Stimulated activated CD4-positive, alpha-beta T cell treated with anti-CD3 and anti-CD28 coated beads, Interleukin-2, amount 100 ng/mL, for 4 hours (primary cell): ENCODE results near the gene C1QA.
"Not testable (repeated sequence)": the region's sequence is repeated elsewhere in the genome, so short reads cannot be mapped to it uniquely, and the experiment has no call there.

ENCODE experiments used
- DNase-seq: peaks from one replicate; pipeline ENCODE4 v3.0.0-alpha.2; 2020; ENCODE audit warnings: low read depth

The C1QA gene

GRCh38 chr1:22641247-22641646, 4.8 kb downstream of the C1QA start:
- no peak for DNase-seq

- DNase-seq, result peak; percentile 52
Observed at GRCh38 chr1:22641906-22642636, 5.6 kb downstream of the C1QA start.

- no peak for DNase-seq
Observed at GRCh38 chr1:22643381-22643780, 7.0 kb downstream of the C1QA start, which contains the start of gene C1QC. Gene C1QC, plus strand, starts transcription at chr1:22643633. Its CDS starts 391 bp downstream, at chr1:22644024.

- DNase-seq, result no peak
Observed at GRCh38 chr1:22643928-22644327, 7.5 kb downstream of the C1QA start.

GRCh38 chr1:22645931-22646330, 9.5 kb downstream of the C1QA start:
- no peak for DNase-seq

GRCh38 chr1:22646384-22646783, 10.0 kb downstream of the C1QA start:
- no peak for DNase-seq

GRCh38 chr1:22650089-22650693, 13.8 kb downstream of the C1QA start:
- no peak for DNase-seq

GRCh38 chr1:22651941-22652856, 15.8 kb downstream of the C1QA start:
- no peak for DNase-seq

GRCh38 chr1:22652881-22653316, 16.5 kb downstream of the C1QA start, which contains the start of gene C1QB:
Gene C1QB, plus strand, starts transcription at chr1:22653236. Its CDS starts 6,227 bp downstream, at chr1:22659463.
- DNase-seq, result no peak

GRCh38 chr1:22654692-22655091, 18.3 kb downstream of the C1QA start:
- DNase-seq, result no peak

GRCh38 chr1:22658385-22659163, 22.1 kb downstream of the C1QA start:
- no peak for DNase-seq

- DNase-seq, result no peak
Observed at GRCh38 chr1:22660716-22661241, 24.4 kb downstream of the C1QA start.

GRCh38 chr1:22661880-22662279, 25.5 kb downstream of the C1QA start:
- DNase-seq, result no peak

GRCh38 chr1:22662318-22662717, 25.9 kb downstream of the C1QA start:
- no peak for DNase-seq

GRCh38 chr1:22662986-22663408, 26.6 kb downstream of the C1QA start:
- DNase-seq, result no peak

- no peak for DNase-seq
Observed at GRCh38 chr1:22665752-22666151, 29.3 kb downstream of the C1QA start.

GRCh38 chr1:22666412-22666811, 30.0 kb downstream of the C1QA start:
- DNase-seq, result no peak

GRCh38 chr1:22668840-22669239, 32.4 kb downstream of the C1QA start:
- DNase-seq, result not testable (repeated sequence)

- no peak for DNase-seq
Observed at GRCh38 chr1:22670352-22670975, 34.0 kb downstream of the C1QA start.

GRCh38 chr1:22671999-22672398, 35.6 kb downstream of the C1QA start:
- no peak for DNase-seq
